GM21619 (cell line): ENCODE results near the gene SIDT2.
A peak's percentile ranks its signal among the peaks of the same experiment; 100 is the strongest.
"Not testable (repeated sequence)": the region's sequence is repeated elsewhere in the genome, so short reads cannot be mapped to it uniquely, and the experiment has no call there.

ENCODE experiments used
- ATAC-seq: cut with Tn5 transposase; IDR thresholded peaks from one replicate; pipeline ENCODE4 v1.9.1; 2021; ENCODE audit not compliant: unreplicated experiment

The SIDT2 gene

DNA sequence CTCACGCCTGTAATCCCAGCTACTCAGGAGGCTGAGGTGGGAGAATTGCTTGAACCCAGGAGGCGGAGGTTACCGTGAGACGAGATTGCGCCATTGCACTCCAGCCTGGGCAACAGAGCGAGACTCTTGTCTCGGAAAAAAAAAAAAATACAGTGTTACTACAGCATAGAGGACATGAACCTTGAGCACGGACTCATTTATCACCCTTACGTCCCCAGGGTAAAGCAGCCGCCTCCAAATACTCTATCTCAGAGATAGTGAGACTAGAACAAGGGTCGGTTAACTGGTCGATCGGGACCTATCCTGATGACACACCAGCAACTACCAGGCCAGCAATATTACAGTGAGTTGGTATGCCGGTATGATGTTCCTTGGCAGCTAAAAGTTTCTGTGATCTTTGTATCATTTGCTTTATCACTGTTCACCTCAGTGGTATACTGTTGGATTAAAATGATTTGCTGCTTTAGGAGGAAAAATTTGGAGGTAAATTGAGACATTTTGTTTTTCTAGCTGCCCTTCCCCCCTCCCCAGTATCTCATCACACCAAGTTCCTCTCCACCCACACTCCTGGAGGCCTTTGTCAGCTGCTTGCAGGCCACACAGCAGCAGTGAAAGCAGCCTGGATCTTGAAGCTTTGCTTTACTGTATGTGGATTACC is 7.0 kb upstream of the SIDT2 start:
- ATAC-seq = no peak

- ATAC-seq = no peak
Measured at GRCh38 chr11:117172724-117173421, 5.7 kb upstream of the SIDT2 start.

DNA sequence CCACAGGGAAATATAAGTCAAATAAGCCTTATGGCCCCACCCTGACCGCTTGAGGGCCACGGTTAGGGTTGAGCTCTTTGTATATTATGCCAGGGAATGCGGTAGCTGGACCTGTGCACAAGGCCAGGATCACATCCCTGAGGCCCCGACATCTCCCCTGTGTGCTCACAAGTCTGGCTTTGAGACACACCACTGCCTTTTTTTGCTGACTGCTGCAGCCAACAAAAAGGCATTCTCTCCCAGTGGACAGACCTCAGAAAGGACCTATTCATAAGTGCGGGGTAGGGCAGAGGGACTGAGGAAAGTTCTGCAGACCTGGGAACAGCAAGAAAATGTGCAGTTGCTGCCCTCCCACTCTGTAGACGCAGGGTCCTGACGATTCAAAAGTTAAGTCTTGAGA is 3.4 kb upstream of the SIDT2 start:
- ATAC-seq = no peak

DNA sequence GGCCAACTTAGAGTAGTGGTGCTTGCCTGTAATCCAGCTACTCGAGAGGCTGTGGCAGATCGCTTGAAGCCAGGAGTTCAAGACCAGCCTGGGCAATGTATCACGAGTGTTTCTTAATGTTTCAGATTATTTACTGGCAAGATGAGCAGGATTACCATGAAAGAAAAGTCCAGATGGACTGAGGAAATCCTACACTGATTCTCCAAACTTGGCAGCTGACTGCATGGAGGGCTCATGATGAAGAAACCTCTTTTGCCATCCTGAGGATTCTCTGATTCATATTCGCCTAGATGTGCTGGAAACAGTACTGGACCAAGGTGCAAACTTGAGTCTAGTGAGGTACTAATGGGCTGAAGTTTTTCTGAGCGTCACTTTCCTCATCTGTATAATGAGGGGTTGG is 2.8 kb upstream of the SIDT2 start:
- ATAC-seq = no peak

DNA sequence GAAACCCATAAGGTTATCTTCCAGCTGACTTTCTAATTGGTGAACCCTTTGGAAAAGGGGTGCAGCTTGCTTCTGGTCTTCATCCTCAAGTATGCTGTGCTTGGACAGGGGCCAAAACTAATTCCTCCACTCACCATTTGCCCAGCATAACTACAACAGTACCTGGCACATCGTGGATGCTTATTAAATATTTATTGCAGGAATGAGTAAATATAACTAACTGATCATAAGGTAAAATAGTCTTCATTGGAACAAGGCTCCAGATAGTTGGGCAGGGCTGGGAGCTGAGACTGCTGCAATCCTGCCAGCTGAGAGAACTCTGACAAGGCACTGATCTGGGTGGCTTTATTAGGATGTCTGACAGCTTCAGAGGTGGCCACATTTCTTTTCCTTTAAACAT is 2.4 kb upstream of the SIDT2 start:
- ATAC-seq = no peak

DNA sequence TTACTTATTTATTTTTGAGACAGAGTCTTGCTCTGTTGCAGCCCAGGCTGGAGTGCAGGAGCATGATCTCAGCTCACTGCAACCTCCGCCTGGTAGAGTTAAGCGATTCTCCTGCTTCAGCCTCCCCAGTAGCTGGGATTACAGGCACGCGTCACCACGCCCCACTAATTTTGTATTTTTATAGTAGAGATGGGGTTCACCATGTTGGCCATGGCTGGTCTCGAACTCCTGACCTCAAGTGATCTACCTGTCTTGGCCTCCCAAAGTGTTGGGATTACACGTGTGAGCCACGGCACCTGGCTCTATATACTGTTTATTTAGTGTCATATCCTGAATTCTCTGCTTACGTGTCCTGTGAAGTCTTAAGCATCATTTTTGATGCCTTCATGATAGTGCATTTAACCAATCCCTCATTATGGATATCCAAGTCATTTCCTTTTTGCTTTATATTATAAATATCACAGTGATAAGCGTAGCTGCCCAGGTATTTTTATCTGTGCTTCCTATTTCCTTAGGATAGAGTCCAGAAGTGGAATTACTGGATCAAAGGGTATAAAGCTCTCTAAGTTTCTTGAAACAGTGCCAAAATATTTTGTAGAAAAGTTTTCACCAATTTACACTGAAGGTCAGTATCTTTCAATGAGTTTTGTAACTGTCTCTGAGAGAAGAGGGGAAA is 871 bp upstream of the SIDT2 start:
- no peak for ATAC-seq

- peak; percentile 30 for ATAC-seq
Measured at GRCh38 chr11:117179048-117179999, 781 bp downstream of the SIDT2 start.

DNA sequence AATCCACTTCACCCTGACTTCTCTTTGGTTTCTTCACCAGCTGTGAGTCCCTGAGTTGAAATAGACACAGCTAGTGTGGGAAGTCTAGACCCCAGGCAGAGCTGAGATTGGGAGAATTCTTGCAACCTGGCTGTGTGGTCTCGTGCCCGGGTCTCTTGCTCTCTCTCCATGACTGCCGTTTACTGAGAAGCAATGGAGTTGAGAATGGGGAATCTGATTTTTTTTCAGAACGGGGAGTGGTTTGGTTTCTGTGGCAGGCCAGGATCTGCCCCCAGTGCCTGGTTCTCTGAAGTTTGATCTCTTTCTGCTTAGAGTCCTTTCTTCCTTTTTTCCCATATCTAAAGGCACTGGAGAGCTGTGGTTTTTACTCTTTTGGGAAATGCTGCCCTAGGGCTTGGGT is 1.5 kb downstream of the SIDT2 start:
- peak; percentile 2 for ATAC-seq

DNA sequence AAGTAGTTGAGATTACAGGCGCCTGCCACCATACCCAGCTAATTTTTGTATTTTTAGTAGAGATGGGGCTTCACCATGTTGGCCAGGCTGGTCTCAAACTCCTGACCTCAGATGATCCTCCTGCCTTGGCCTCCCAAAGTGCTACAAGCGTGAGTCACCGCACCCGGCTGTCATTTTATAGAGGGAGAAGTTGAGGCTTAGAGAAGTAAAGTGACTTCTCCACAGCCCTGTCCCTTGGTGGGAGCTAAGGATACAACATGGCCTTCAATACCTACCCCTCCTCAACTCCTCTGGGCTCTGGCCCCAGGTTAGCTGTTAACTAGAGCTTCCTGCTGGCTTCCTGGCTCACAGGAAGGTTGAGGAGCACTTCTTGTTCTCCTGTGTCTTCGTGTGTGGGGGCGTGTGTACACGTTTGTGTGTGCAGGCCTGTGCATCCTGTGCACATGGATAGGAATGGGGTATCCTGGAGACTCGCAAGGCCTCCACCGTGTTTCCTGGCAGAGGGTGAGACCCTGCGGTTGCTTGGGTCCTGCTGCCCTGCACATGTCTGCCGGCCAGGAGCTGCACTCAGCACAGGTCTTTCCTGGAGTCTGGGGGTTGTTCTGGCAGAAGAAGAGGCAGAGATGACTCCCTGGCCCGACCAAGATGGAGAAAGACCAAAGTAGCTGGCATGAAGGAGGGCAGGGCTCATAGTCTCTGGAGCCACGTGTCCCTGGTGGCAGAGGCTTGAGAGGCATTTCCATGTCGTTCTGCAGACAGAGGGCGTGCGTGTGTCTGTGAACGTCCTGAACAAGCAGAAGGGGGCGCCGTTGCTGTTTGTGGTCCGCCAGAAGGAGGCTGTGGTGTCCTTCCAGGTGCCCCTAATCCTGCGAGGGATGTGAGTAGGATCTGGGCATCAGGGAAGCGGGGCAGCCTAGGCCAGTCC is 2.4 kb downstream of the SIDT2 start:
- ATAC-seq = peak; percentile 24

DNA sequence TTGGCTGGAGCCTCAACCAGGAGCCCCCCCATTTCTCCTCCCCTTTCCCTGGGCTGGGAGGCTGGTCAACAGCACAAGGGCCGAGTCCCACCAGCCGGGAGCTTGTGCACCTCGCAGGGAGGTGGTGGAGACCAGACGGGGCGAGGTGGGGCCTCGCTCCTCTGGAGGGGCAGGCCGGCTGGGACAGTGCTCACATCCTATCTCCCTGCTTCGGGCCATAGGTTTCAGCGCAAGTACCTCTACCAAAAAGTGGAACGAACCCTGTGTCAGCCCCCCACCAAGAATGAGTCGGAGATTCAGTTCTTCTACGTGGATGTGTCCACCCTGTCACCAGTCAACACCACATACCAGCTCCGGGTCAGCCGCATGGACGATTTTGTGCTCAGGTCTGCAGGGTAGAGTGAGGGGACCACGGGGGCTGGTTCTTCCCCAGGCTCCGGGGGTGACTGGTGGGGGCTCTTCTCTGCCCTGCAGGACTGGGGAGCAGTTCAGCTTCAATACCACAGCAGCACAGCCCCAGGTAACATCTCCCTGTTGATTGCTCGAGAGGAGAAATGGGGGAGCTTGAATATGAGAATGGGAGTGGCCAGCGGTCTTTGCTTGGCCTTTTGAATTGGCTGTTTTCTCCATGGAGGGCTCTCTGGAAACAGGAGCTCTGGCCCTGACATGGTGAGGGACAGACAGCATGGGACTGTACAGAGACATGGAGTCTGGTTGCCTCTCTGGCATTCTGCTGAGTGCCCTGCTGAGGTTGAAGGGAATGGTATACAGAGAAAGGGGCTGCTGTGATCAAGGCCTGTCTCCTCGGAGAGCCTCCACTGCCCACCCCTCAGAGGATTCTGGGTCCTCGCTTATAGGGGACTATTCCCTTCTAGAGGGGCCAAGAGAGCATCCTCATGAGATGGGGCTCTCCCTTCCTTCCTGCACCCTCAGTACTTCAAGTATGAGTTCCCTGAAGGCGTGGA is 3.3 kb downstream of the SIDT2 start:
- ATAC-seq = no peak

DNA sequence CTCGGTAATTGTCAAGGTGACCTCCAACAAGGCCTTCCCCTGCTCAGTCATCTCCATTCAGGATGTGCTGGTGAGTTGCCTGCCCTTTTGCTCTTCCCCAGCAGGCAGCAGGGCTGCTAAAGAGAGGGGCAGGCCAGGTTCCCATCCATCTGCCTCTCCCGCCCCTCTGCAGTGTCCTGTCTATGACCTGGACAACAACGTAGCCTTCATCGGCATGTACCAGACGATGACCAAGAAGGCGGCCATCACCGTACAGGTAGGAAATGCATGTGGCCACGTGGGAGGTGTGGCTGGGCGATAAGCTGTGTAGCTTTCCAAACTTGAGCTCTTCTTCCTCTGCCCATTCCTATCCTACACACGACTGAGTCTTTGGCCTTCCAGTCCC is 4.0 kb downstream of the SIDT2 start:
- ATAC-seq = no peak

- ATAC-seq = not testable (repeated sequence)
Measured at GRCh38 chr11:117183178-117183577, 4.6 kb downstream of the SIDT2 start.

DNA sequence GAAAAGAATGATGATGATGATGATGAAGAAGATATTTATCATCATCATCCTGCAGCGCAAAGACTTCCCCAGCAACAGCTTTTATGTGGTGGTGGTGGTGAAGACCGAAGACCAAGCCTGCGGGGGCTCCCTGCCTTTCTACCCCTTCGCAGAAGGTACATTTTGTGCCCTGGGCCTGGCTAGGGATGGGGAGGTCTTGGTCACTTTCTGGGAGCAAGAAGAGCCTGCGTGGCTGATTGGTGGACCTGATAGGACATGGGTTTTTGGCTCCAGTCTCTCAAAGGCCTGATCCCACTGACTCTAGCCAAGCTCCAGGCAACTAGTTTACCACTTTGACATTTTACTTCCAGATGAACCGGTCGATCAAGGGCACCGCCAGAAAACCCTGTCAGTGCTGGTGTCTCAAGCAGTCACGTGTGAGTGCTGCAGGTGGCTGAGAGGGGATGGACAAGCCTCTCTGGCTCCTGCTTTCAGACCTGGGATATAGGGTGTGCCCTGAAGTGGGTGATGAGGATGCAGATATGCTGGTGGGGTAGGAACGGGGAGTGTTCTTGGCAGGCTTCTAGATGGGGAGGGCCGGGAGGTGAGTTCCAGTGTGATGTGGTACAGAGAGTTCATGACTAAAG is 5.3 kb downstream of the SIDT2 start:
- ATAC-seq = no peak

GRCh38 chr11:117185736-117186430 is 7.3 kb downstream of the SIDT2 start:
- ATAC-seq = no peak

GRCh38 chr11:117186431-117186761 is 7.9 kb downstream of the SIDT2 start:
- ATAC-seq = no peak

- no peak for ATAC-seq
Measured at GRCh38 chr11:117187007-117187406, 8.5 kb downstream of the SIDT2 start.

DNA sequence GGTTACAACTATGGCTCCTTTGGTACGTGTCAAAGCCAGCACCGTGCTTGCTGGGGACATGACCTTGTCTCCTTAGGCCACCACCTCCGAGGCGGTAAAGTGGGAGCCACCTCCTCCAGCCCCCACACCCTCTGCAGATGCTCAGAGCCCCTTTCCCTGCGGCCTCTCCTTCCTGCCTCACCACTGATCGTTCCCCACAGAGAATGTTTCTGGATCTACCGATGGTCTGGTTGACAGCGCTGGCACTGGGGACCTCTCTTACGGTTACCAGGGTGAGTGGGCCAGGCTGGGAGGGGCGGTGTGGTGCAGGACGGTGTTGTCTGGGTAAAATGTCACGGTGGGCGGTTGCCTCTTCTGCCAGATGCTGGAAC is 8.9 kb downstream of the SIDT2 start:
- ATAC-seq = no peak

DNA sequence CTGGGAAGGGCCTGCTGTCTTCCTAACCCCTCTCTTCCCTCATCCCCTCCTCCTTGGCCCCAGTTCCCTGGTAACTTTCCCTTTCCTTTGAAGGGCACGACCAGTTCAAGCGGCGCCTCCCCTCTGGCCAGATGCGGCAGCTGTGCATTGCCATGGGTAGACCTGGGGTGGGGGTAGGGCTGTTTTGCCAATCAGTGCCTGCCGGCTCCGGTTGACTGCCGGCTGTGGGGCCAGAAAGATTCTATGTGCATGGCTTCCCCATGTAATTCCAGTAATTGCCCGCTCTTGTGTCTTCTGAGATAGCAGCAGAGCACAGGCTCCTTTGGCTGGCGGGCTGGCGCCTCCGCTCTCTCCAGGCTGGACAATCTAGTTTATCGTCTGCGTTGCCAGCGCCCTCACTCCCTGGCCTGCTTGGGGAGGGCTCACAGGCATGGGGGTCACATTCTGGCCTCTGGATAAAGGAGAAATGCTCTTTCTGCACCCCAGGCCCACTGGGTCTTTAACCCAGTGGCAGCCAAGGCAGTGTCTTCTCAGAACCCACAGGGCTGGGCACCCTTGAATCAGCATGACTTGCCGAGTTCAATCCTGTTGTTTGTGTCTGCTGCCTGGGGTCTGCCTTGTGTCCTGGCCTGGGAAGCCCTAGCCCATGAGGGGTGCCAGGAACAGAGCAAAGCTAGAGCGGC is 9.4 kb downstream of the SIDT2 start:
- ATAC-seq = no peak
